Fibroblast of pulmonary artery (primary cell): ENCODE results near the gene TBCEL.

ENCODE experiments used
- DNase-seq: peaks from one replicate; pipeline ENCODE4 v3.0.0-alpha.2; 2010; ENCODE audit warnings: low read depth
- H3K4me3 ChIP-seq: replicated peaks from 2 replicates; pipeline ENCODE4 v1.5.1; 2011; ENCODE audit warnings: low read depth, mild to moderate bottlenecking, control low read depth, low read length, moderate library complexity
- CTCF ChIP-seq: IDR thresholded peaks from 2 replicates; pipeline ENCODE4 v1.5.1; 2011; ENCODE audit warnings: mild to moderate bottlenecking, control low read depth, low read length, inconsistent platforms; ENCODE audit errors: missing control alignments

Gene TBCEL, protein sequence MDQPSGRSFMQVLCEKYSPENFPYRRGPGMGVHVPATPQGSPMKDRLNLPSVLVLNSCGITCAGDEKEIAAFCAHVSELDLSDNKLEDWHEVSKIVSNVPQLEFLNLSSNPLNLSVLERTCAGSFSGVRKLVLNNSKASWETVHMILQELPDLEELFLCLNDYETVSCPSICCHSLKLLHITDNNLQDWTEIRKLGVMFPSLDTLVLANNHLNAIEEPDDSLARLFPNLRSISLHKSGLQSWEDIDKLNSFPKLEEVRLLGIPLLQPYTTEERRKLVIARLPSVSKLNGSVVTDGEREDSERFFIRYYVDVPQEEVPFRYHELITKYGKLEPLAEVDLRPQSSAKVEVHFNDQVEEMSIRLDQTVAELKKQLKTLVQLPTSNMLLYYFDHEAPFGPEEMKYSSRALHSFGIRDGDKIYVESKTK

GRCh38 chr11:121023848-121024751 lies at the start of gene TBCEL:
Gene TBCEL, plus strand, starts transcription at chr11:121024102. Its CDS starts 21,589 bp downstream, at chr11:121045691.
- peak within 1 kb of the TSS; percentile 91 for H3K4me3 ChIP-seq
- TF ChIP-seq CTCF = no peak
- peak; percentile 85 for DNase-seq

DNA sequence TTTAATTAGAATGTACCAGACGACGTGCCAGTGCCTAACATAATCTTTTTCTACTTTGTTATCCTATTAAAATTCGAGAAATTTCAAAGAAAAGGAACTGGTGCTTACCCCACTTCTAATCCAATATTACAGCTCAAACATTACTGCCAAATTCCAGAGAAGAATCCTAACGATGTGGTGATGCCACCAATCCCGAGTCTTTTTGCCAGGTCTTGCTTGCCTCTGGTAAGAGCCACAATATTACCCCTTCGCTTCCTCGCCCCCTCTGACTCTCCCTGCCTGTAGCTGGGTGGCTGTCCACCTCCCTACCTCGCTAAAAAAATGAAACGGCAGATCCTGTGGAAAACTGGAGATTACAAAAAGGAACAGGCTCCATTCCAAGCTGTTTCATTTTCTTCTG lies 49.4 kb upstream of the TBCEL start:
- no peak for DNase-seq
- no peak for TF ChIP-seq CTCF
- H3K4me3 ChIP-seq = no peak overlapping the region

GRCh38 chr11:120974965-120975364 lies 48.9 kb upstream of the TBCEL start:
- no peak for TF ChIP-seq CTCF
- no peak overlapping the region for H3K4me3 ChIP-seq
- no peak for DNase-seq

DNA sequence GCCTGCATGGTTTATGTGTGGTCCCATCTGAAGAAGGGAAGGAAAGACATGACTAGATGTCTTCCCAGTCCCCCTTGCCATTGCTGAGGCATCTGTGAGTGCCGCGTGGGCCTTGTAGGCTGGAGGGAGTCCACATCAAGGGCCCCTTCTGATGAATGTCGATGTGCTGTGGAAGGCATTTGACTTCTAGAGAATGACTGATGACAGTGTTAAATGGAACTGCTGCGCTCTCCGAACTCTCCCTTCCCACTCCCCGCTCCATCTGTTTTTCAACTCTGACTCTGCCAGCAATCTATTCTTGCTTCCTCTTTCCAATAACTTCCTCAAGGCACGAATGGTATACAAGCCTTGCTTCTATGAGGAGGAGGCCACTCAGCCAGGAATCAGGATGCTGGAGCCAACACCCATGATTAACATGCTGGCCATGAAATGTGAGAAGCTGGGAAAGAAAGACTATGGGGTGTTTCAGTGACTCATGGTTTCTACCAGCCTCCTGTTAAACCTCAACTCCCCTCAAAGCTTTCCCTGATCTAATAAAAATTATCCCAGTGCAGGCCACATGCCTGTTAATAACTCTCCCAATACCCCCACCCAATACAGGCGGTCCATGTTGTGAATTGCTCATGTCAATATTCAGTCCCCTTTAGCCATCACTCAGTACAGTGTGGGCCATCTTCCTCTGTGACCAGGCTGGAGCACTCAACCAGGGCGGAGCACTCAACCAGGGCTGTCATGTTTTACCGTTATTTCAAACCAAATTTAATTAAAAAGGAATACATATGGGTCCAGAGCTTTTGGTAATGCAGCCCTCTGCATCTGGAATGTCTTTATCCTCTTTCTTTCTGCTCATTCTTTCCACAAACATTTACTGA lies 46.4 kb upstream of the TBCEL start:
- DNase-seq = no peak
- no peak overlapping the region for H3K4me3 ChIP-seq
- no peak for TF ChIP-seq CTCF

- no peak for DNase-seq
- H3K4me3 ChIP-seq = no peak overlapping the region
- TF ChIP-seq CTCF = no peak
Measured at GRCh38 chr11:120978701-120979100, 45.2 kb upstream of the TBCEL start.
